Stimulated activated CD8-positive, alpha-beta memory T cell treated with anti-CD3 and anti-CD28 coated beads, Interleukin-7, amount 100 ng/mL, for 4 hours (primary cell): Measurements from ENCODE around the gene SGO2.
A peak's percentile ranks its signal among the peaks of the same experiment; 100 is the strongest.
"Not testable (repeated sequence)": the region's sequence is repeated elsewhere in the genome, so short reads cannot be mapped to it uniquely, and the experiment has no call there.

ENCODE experiments used
- DNase-seq, 2 donors: peaks; one replicate each; pipeline ENCODE4 v3.0.0-alpha.2; 2020; ENCODE audit warnings: low read depth in 2 of 2

SGO2 gene

GRCh38 chr2:200515155-200515554 is 10.9 kb upstream of the SGO2 start:
- DNase-seq, result no peak

GRCh38 chr2:200523158-200523557 is 2.8 kb upstream of the SGO2 start:
- DNase-seq, result no peak

GRCh38 chr2:200523604-200524003 is 2.4 kb upstream of the SGO2 start:
- DNase-seq, result no peak

- no peak for DNase-seq
Observed at GRCh38 chr2:200525066-200525465, 941 bp upstream of the SGO2 start.

GRCh38 chr2:200525551-200525881 is 491 bp upstream of the SGO2 start:
- no peak for DNase-seq

GRCh38 chr2:200528228-200528627 is 2.2 kb downstream of the SGO2 start:
- no peak for DNase-seq

- no peak for DNase-seq
Observed at GRCh38 chr2:200533754-200534153, 7.7 kb downstream of the SGO2 start.

GRCh38 chr2:200534572-200534971 is 8.6 kb downstream of the SGO2 start:
- DNase-seq, result no peak

- DNase-seq, result no peak
Observed at GRCh38 chr2:200538139-200538538, 12.1 kb downstream of the SGO2 start.

GRCh38 chr2:200540793-200541192 is 14.8 kb downstream of the SGO2 start:
- no peak for DNase-seq

GRCh38 chr2:200566596-200566995 is 40.6 kb downstream of the SGO2 start:
- not testable (repeated sequence) for DNase-seq

GRCh38 chr2:200567932-200568331 is 41.9 kb downstream of the SGO2 start:
- DNase-seq, result no peak

- no peak for DNase-seq
Observed at GRCh38 chr2:200575957-200576356, 50.0 kb downstream of the SGO2 start.

- no peak for DNase-seq
Observed at GRCh38 chr2:200577027-200577426, 51.0 kb downstream of the SGO2 start.

- DNase-seq, result no peak
Observed at GRCh38 chr2:200578778-200579177, 52.8 kb downstream of the SGO2 start.

- DNase-seq, result no peak
Observed at GRCh38 chr2:200584639-200585038, 58.6 kb downstream of the SGO2 start.

- no peak for DNase-seq
Observed at GRCh38 chr2:200585340-200585729, 59.3 kb downstream of the SGO2 start.

GRCh38 chr2:200585730-200586643 is 60.0 kb downstream of the SGO2 start, which contains the start of gene AOX1:
TSS of gene AOX1 (plus strand) at chr2:200586014. CDS start at chr2:200586109, 95 bp downstream.
- peak in 1 of 2 donors; percentile 4 for DNase-seq

- DNase-seq, result no peak
Observed at GRCh38 chr2:200586644-200586975, 60.6 kb downstream of the SGO2 start.

GRCh38 chr2:200587007-200587616 is 61.1 kb downstream of the SGO2 start:
- no peak for DNase-seq

- DNase-seq, result no peak
Observed at GRCh38 chr2:200588076-200588678, 62.2 kb downstream of the SGO2 start.

- DNase-seq, result no peak
Observed at GRCh38 chr2:200590090-200590489, 64.1 kb downstream of the SGO2 start.

- no peak for DNase-seq
Observed at GRCh38 chr2:200591308-200591707, 65.3 kb downstream of the SGO2 start.
